Bronchial epithelial cell (primary cell): ENCODE results near the gene APBA3. TPM values are rescaled to one million over a fixed set of nuclear protein-coding genes. Genes with fewer than 3 reads are reported as not detected.

ENCODE experiments used
- DNase-seq: peaks from one replicate; pipeline ENCODE4 v3.0.0-alpha.2; 2010; ENCODE audit warnings: low read depth
- FAIRE-seq: peaks from 2 replicates; lab custom pipeline; 2011; peaks lifted over from hg19 to GRCh38; lab: Jason Lieb, UNC
- H3K27me3 ChIP-seq: 2 replicates; pipeline ENCODE4 v1.5.1; 2011; ENCODE audit warnings: low read length; ENCODE audit not compliant: control insufficient read depth, insufficient read depth
- H3K36me3 ChIP-seq: 2 replicates; pipeline ENCODE4 v1.5.1; 2011; ENCODE audit warnings: low read length; ENCODE audit not compliant: control insufficient read depth, insufficient read depth
- H3K4me3 ChIP-seq: 2 replicates; pipeline ENCODE4 v1.5.1; 2011; ENCODE audit warnings: mild to moderate bottlenecking, low read depth, low read length, control low read depth
- total RNA-seq: library from RNA; depleted of rRNA; stranded (reverse); fragments of >200 nt; gene quantifications from 2 replicates; pipeline ENCODE4 v1.2.1, GENCODE V29; 2014
- TF ChIP-seq, protein P1 (sequence below): IDR thresholded peaks from 2 replicates; pipeline ENCODE4 v1.5.1; 2011; ENCODE audit warnings: mild to moderate bottlenecking, moderate library complexity, low read length, control low read depth, inconsistent platforms; ENCODE audit not compliant: insufficient read depth, severe bottlenecking

The APBA3 gene
- total RNA-seq, 1 donor from 2014 or later, result 11.3 TPM

DNA sequence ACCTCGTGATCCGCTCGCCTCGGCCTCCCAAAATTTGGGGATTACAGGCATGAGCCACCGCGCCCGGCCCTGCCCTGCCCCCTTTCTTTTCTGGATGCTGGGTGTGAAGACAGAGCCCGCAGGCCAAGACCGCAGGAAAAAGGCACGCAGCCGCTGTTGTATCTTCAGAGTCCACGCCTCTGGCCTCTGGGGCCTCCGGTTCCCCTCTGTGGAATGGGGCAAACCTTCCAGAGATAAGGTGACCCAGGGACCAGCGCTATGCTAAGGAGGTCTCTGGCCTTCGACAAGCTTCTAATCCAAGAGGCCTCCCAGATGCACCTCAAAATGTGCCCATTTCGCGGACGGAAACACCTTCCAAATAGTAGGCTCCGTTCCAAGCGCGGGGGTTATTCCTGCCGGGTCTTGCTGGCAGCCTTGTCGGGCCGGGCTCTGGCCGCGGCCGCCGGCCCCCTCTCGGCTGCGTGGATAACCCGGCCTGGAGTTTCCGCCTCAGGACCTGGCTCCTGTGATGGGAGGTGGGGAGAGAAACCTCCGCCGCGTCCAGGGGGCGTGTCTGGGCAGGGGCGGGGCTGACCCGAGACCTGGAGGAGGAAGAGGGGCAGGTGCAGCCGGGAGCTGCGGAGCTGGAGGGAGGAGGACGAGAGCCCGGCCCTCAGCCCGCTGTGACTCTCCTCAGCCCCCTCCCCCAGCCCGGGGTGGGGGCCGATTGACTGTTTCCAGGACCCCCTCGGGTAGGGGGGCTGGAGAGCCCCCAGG lies 40.2 kb downstream of the APBA3 start:
- Histone ChIP-seq H3K36me3 (no peaks in the 10 kb centered on the region), H3K4me3 (no peak overlapping the region), H3K27me3 (peaks cover 2% of the 10 kb centered on the region)
- FAIRE-seq (no peak), DNase-seq (peak; percentile 38)
- TF ChIP-seq, protein P1, sequence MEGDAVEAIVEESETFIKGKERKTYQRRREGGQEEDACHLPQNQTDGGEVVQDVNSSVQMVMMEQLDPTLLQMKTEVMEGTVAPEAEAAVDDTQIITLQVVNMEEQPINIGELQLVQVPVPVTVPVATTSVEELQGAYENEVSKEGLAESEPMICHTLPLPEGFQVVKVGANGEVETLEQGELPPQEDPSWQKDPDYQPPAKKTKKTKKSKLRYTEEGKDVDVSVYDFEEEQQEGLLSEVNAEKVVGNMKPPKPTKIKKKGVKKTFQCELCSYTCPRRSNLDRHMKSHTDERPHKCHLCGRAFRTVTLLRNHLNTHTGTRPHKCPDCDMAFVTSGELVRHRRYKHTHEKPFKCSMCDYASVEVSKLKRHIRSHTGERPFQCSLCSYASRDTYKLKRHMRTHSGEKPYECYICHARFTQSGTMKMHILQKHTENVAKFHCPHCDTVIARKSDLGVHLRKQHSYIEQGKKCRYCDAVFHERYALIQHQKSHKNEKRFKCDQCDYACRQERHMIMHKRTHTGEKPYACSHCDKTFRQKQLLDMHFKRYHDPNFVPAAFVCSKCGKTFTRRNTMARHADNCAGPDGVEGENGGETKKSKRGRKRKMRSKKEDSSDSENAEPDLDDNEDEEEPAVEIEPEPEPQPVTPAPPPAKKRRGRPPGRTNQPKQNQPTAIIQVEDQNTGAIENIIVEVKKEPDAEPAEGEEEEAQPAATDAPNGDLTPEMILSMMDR, result no peak

DNA sequence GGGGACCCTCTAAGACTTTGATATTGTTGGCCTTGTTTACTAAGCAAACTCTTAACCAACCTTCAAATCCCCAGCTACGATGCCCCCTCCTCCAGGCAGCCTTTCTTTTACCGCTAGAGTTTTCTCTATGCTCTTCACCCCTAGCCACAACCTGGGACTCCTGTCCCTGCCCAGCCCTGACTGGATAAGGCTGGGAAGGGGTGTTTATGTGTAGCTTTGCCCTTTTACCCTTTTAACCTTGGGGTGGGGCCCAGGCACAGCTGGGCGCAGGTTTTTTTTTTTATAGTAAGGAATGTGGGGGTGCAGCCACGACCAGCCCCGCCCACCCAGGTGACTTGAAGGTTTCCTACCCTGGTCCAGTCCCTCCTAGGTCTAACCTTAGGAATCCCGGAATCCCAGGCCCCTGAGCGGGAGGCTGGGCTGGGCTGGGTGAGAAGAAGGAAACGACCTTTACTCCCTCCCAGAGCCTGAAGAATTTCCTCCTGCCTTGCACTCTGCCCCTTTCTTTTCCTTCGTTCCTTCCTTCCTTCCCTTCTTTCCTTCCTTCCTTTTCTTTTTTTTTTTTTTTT lies 41.1 kb downstream of the APBA3 start:
- FAIRE-seq (peak; percentile 40), DNase-seq (no peak)
- H3K4me3 ChIP-seq, result no peak overlapping the region
- TF ChIP-seq, protein P1, result no peak
- peaks cover 2% of the 10 kb centered on the region for H3K27me3 ChIP-seq
- no peaks in the 10 kb centered on the region for H3K36me3 ChIP-seq

DNA sequence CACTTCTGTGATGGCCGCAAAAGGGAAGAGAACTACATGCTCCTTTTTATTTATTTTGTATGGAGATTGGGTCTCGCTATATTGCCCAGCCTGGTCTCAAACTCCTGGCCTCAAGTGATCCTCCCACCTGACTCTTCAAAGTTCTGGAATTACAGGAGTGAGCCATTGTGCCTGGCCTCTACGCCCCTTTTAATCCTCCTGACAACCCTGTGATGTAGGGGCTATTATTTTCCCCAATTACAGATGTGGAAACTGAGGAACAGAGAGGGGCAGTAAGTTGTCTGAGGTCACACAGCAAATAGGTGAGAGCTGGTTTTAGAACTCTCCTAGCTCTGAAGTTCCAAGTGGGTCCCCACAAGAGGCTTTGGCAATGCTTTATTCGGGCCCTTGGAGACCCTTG lies 41.6 kb downstream of the APBA3 start:
- FAIRE-seq (no peak), DNase-seq (no peak)
- H3K4me3 ChIP-seq, result no peak overlapping the region
- peaks cover 2% of the 10 kb centered on the region for H3K27me3 ChIP-seq
- H3K36me3 ChIP-seq, result no peaks in the 10 kb centered on the region
- TF ChIP-seq, protein P1, result no peak

DNA sequence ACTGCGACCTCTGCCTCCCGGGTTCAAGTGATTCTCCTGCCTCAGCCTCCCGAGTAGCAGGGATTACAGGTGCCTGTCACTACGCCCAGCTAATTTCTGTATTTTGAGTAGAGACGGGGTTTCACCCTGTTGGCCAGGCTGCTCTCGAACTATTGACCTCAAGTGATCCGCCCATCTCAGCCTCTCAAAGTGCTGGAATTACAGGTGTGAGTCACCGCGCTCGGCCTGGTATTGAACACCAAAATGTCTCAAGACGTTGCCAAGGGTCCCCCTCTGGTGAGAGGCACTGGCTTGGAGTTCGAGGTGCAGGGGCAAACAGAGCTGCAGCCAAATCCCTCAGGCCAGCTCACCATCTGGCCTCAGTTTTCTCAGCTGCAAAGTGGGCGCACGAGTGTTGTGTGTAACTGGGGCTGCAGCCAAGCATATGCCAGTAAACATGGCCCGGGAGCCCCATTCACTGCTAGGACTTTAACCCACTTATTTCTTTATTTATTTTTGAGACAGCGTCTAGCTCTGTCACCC lies 45.3 kb downstream of the APBA3 start:
- Histone ChIP-seq H3K36me3 (no peaks in the 10 kb centered on the region), H3K4me3 (no peak overlapping the region), H3K27me3 (no peaks in the 10 kb centered on the region)
- no peak for FAIRE-seq
- TF ChIP-seq, protein P1, result no peak
- DNase-seq, result no peak

DNA sequence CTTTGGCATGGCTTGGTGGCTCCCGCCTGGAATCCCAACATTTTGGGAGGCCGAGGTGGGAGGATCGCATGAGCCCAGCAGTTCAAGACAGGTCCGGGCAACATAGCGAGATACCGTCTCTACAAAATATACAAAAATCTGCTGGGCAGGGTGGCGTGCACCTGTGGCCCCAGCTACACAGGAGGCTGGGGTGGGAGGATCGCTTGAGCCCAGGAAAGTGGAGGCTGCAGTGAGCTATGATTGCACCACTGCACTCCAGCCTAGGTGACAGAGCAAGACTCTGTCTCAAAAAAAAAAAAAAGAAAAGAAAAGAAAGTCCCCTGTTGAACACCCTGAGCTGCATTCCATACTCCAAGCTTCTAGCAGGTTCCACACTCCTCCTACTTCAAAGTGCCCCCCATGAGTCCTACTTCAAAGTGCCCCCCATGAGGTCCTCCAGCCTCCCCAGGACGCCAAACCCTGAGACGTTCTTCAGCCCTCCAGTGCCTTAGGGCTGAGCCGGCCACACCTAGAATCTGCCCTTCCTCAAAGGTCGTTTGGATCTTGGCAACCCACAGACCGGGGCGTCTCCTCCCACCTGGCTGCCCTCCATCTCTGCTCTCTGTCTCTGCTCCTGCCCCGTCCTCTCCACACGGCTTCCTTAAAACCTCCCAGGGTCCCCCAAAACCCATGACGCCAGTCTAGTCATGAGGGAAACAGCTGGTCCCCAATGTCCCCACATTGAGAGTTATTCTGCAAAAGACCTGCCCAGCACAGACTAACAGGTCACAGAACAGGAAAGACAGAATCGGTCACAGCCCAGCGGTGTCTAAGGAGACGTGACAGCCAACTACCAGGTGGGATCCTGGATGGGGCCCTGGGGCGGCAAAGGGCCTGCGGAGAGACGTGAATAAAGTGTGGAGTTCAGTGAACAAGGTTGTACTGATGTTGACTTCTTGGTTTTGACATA lies 48.6 kb downstream of the APBA3 start:
- peak; percentile 40 for FAIRE-seq
- DNase-seq, result no peak
- Histone ChIP-seq H3K27me3 (peaks cover 2% of the 10 kb centered on the region), H3K4me3 (no peak overlapping the region), H3K36me3 (no peaks in the 10 kb centered on the region)
- TF ChIP-seq, protein P1, result no peak
